Peyer's patch (tissue), 4 donors: ENCODE data around the gene LZTS3. TPM values are rescaled to one million over a fixed set of nuclear protein-coding genes. Genes with fewer than 3 reads are reported as not detected.
"Not testable (repeated sequence)": the region's sequence is repeated elsewhere in the genome, so short reads cannot be mapped to it uniquely, and the experiment has no call there.

Experiments used
- DNase-seq, 3 donors: peaks; one replicate each; pipeline ENCODE4 v3.0.0-alpha.2; 2017 to 2019
- H3K27ac ChIP-seq, 4 donors: fragments of 200-600 bp; sonication (generic); one replicate each; pipeline ENCODE4 v1.5.1; 2016 to 2019
- H3K27me3 ChIP-seq, 2 donors: fragments of 200-600 bp; sonication (generic); one replicate each; pipeline ENCODE4 v1.5.1; 2019
- H3K36me3 ChIP-seq, 3 donors: fragments of 200-600 bp; sonication (generic); one replicate each; pipeline ENCODE4 v1.5.1; 2016 to 2019
- H3K4me1 ChIP-seq, 4 donors: fragments of 200-600 bp; sonication (generic); one replicate each; pipeline ENCODE4 v1.5.1; 2016 to 2019
- H3K4me3 ChIP-seq, 4 donors: fragments of 200-600 bp; sonication (generic); 1 replicate in 3 of 4; 2 replicates in 1 of 4; pipeline ENCODE4 v1.5.1; 2016 to 2019; ENCODE audit warnings: mild to moderate bottlenecking in 1 of 4
- H3K9me3 ChIP-seq, 4 donors: fragments of 200-600 bp; sonication (generic); one replicate each; pipeline ENCODE4 v1.5.1; 2016 to 2019; ENCODE audit warnings: mild to moderate bottlenecking in 1 of 4
- POLR2A ChIP-seq, 2 donors: fragments of 450-650 bp; IDR thresholded peaks; one replicate each; pipeline ENCODE4 v1.5.1; 2017; ENCODE audit warnings: antibody characterized with exemption in 2 of 2, mild to moderate bottlenecking in 2 of 2, moderate library complexity in 2 of 2
- total RNA-seq, 4 donors: library from RNA; depleted of rRNA; stranded (reverse); fragments of >200 nt; gene quantifications; one replicate each; pipeline ENCODE4 v1.1.0, GENCODE V29; 2016
- TF ChIP-seq, protein P1 (sequence below), 6 experiments: fragments of 450-650 bp in 4 of 6; fragments of 200-600 bp in 2 of 6; sonication (generic) in 1 of 6; IDR thresholded peaks; one replicate each; pipeline ENCODE4 v1.5.1; 2017 to 2019; ENCODE audit warnings: antibody characterized with exemption in 6 of 6, mild to moderate bottlenecking in 3 of 6, moderate library complexity in 1 of 6

Gene LZTS3
- total RNA-seq, 4 donors from 2014 or later = 24.3 to 38.4 (median 33.8) TPM

DNA sequence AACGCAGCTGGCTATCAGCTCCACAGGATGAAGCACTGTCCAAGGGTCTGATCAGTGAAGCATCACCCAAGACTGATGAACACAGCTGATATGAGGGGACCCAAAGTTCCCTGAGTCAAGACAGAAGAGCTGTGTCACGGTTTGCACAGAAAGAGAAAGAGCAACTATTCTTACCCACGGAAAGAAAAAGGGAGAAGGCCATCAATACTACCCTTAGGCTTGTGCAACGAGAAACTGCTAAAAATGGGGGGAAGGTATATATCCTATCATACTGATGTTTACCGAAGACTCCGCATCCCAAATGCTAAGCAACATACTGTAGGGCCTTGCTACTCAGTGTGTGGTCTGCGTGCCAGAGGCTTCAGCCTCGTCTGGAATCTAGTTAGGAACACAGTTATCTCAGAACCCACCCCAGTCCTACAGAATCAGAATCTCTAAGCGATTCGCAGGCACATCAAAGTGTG lies 14.3 kb downstream of the LZTS3 start:
- Histone ChIP-seq H3K36me3 (peaks cover 0 to 15% (median 0%) of the 10 kb centered on the region in 3 donors), H3K27me3 (no peaks in the 10 kb centered on the region), H3K4me3 (peak overlapping the region; percentile 66 to 95 (median 80)), H3K27ac (peak overlapping the region; percentile 76 to 90 (median 82)), H3K4me1 (peaks cover 0 to 32% (median 19%) of the 10 kb centered on the region in 4 donors), H3K9me3 (no peaks in the 10 kb centered on the region)
- TF ChIP-seq POLR2A (IDR thresholded peaks at IDR 0.05) = no peak
- TF ChIP-seq, protein P1, sequence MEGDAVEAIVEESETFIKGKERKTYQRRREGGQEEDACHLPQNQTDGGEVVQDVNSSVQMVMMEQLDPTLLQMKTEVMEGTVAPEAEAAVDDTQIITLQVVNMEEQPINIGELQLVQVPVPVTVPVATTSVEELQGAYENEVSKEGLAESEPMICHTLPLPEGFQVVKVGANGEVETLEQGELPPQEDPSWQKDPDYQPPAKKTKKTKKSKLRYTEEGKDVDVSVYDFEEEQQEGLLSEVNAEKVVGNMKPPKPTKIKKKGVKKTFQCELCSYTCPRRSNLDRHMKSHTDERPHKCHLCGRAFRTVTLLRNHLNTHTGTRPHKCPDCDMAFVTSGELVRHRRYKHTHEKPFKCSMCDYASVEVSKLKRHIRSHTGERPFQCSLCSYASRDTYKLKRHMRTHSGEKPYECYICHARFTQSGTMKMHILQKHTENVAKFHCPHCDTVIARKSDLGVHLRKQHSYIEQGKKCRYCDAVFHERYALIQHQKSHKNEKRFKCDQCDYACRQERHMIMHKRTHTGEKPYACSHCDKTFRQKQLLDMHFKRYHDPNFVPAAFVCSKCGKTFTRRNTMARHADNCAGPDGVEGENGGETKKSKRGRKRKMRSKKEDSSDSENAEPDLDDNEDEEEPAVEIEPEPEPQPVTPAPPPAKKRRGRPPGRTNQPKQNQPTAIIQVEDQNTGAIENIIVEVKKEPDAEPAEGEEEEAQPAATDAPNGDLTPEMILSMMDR (IDR thresholded peaks at IDR 0.05) = no peak
- no peak for DNase-seq

DNA sequence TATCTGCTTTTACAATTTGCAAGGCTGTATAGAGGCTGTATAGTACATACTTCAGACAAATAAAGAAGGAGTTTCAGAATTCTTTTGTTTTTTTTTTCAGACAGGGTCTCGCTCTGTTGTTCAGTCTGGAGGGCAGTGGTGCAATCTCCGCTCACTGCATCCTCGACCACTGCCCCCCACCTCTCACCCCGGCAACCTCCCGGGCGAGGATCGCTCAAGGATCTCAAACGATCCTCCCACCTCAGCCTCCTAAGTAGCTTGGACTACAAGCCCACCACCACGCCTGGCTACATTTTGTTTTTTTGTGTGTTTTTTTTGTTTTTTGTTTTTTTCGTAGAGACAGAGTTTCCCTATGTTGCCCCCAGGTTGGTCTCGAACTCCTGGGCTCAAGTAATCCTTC lies 15.5 kb downstream of the LZTS3 start:
- no peaks in the 10 kb centered on the region for H3K27me3 ChIP-seq
- H3K27ac ChIP-seq = no peak overlapping the region
- DNase-seq = no peak
- H3K36me3 ChIP-seq = peaks cover 0 to 20% (median 0%) of the 10 kb centered on the region in 3 donors
- peaks cover 0 to 43% (median 19%) of the 10 kb centered on the region in 4 donors for H3K4me1 ChIP-seq
- TF ChIP-seq POLR2A (IDR thresholded peaks at IDR 0.05) = no peak
- TF ChIP-seq, protein P1 (IDR thresholded peaks at IDR 0.05) = no peak
- no peaks in the 10 kb centered on the region for H3K9me3 ChIP-seq
- H3K4me3 ChIP-seq = peak overlapping the region in 1 of 4 donors; percentile 95

- Histone ChIP-seq H3K27ac (peak overlapping the region in 1 of 4 donors; percentile 13), H3K9me3 (no peaks in the 10 kb centered on the region), H3K36me3 (peaks cover 0 to 20% (median 0%) of the 10 kb centered on the region in 3 donors), H3K27me3 (no peaks in the 10 kb centered on the region), H3K4me1 (peaks cover 0 to 51% (median 19%) of the 10 kb centered on the region in 4 donors), H3K4me3 (no peak overlapping the region)
- no peak for TF ChIP-seq POLR2A (IDR thresholded peaks at IDR 0.05)
- TF ChIP-seq, protein P1 (IDR thresholded peaks at IDR 0.05) = no peak
- DNase-seq = no peak
Observed at GRCh38 chr20:3156811-3157619, 16.3 kb downstream of the LZTS3 start.

DNA sequence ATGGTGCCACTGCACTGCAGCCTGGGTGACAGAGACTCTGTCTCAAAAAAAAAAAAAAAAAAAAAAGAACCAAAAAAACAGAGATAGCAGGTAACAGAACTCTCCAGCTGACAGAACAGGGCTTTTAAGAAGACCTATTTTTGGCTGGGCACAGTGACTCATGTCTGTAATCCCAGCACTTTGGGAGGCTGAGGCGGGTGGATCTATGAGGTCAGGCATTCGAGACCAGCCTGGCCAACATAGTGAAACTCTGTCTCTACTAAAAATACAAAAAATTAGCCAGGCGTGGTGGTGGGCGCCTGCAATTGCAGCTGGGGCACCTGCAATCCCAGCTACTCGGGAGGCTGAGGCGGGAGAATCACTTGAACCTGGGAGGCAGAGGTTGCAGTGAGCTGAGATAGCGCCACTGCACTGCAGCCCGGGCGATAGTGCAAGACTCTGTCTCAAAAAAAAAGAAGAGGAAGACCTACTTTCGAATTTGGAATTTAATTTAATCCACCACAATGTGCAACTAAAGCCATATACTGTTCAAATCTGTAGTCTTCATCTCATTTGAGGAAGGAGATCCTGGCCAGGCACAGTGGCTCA lies 21.2 kb downstream of the LZTS3 start:
- H3K36me3 ChIP-seq = peaks cover 0 to 44% (median 0%) of the 10 kb centered on the region in 3 donors
- not testable (repeated sequence) for H3K27ac ChIP-seq, DNase-seq, H3K27me3 ChIP-seq, H3K4me3 ChIP-seq, H3K9me3 ChIP-seq
- H3K4me1 ChIP-seq = peaks cover 0 to 33% (median 6%) of the 10 kb centered on the region in 4 donors

GRCh38 chr20:3150908-3151307 lies 22.4 kb downstream of the LZTS3 start:
- H3K4me1 ChIP-seq = peaks cover 0 to 21% (median 0%) of the 10 kb centered on the region in 4 donors
- TF ChIP-seq, protein P1 (IDR thresholded peaks at IDR 0.05) = no peak
- no peak for TF ChIP-seq POLR2A (IDR thresholded peaks at IDR 0.05)
- no peak overlapping the region for H3K27ac ChIP-seq
- no peak overlapping the region for H3K4me3 ChIP-seq
- peaks cover 0 to 52% (median 0%) of the 10 kb centered on the region in 3 donors for H3K36me3 ChIP-seq
- no peaks in the 10 kb centered on the region for H3K9me3 ChIP-seq
- no peaks in the 10 kb centered on the region for H3K27me3 ChIP-seq
- DNase-seq = no peak
